ENCODE measurements around the gene CEACAM19. TPM values are rescaled to one million over a fixed set of nuclear protein-coding genes. Genes with fewer than 3 reads are reported as not detected.

CEACAM19 gene, protein sequence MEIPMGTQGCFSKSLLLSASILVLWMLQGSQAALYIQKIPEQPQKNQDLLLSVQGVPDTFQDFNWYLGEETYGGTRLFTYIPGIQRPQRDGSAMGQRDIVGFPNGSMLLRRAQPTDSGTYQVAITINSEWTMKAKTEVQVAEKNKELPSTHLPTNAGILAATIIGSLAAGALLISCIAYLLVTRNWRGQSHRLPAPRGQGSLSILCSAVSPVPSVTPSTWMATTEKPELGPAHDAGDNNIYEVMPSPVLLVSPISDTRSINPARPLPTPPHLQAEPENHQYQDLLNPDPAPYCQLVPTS
- total RNA-seq (2021; fragmentation: NEBNext Ultra II Directional; extraction: Animal tissue kit (Norgen Biotek cat#: 25700)) (2.7 and 3.1 TPM in 2 replicates), polyA plus RNA-seq (2011; rRNA removed) (3.4 and 4.0 TPM in 2 replicates), polyA minus RNA-seq (2011; rRNA and poly(A)+ RNA removed) (1.5 and 4.7 TPM in 2 replicates)
- polyA plus RNA-seq (2011; cell fraction: cytosol; rRNA removed): 2.4 TPM
- polyA plus RNA-seq (2011; cell fraction: nucleus; rRNA removed): 10.2 TPM
- polyA plus RNA-seq (2012, experiment 1 of 2): 2.8 to 5.3 TPM (median 3.6 TPM) in 4 replicates
- 1.6 TPM for polyA plus RNA-seq (2012, experiment 2 of 2)
- 1.9 TPM for polyA plus RNA-seq (2013, experiment 1 of 2)
- 1.6 TPM for polyA plus RNA-seq (2013, experiment 2 of 2)
- 2.1 TPM for polyA minus RNA-seq (2011; cell fraction: cytosol; rRNA and poly(A)+ RNA removed)
- polyA minus RNA-seq (2011; cell fraction: nucleus; rRNA and poly(A)+ RNA removed): 3.5 TPM
- long read RNA-seq, experiment 1, partial matches to known transcripts: 2 of 2 reads
- long read RNA-seq, experiment 1, other reads (novel, unspliced or antisense): 0 of 2 reads
- long read RNA-seq, experiment 2: 0 reads

DNA sequence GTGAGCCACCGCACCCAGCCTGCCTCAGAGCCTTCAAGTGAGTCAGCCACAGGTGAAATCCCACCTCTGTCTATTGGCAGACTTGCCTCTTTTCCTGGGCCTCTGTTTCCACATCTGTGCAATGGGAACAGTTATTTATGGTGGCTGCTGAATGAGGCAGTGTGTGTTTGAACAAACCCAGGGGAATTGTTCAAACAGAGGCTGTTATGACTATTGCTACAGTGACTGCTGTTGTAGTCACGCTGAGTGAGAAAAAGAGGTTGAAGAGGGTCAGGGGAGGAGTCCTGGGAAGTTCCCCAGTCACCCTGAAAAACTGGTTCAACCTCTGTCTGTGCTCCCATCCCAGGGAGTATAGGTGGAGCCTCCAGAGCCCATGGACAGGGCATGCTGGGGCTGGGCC lies at the start of gene CEACAM19:
TSS of gene CEACAM19 (plus strand) at position 83 of the 400 bp plus-strand sequence. CDS start 450 bp downstream, outside the sequence.
- H4K5ac ChIP-seq (ENCODE audit: insufficient read length, low read depth, low read length): no peak within 1 kb of the TSS
- H3K23me2 ChIP-seq (ENCODE audit: low read depth, low read length): no peaks in the 10 kb centered on the region
- TF ChIP-seq JUN (IDR thresholded peaks at IDR 0.05; ENCODE audit: low read depth, low read length) (no peak), RXRA (IDR thresholded peaks at IDR 0.05; ENCODE audit: insufficient read depth, low read depth, low read length) (no peak), PHF8 (conservative IDR thresholded peaks at IDR 0.05; ENCODE audit: low read depth, low read length) (no peak), GABPA (IDR thresholded peaks at IDR 0.05; ENCODE audit: borderline replicate concordance, insufficient read depth, low read length) (no peak), RBBP5 (IDR thresholded peaks at IDR 0.05; ENCODE audit: borderline replicate concordance, low read depth, low read length) (no peak), SP2 (IDR thresholded peaks at IDR 0.05; ENCODE audit: low read length) (no peak), EZH2 (IDR thresholded peaks at IDR 0.05; ENCODE audit: low read depth, low read length, severe bottlenecking) (no peak), ZNF274 (IDR thresholded peaks at IDR 0.05; ENCODE audit: borderline replicate concordance, extremely low read depth, low read length) (no peak), POU5F1 (IDR thresholded peaks at IDR 0.05; ENCODE audit: low read depth, low read length) (no peak)
- TF ChIP-seq, protein P1, sequence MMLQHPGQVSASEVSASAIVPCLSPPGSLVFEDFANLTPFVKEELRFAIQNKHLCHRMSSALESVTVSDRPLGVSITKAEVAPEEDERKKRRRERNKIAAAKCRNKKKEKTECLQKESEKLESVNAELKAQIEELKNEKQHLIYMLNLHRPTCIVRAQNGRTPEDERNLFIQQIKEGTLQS (IDR thresholded peaks at IDR 0.05; ENCODE audit: insufficient read depth, low read depth, low read length): no peak
- H2AFZ ChIP-seq (ENCODE audit: low read length): no peak within 1 kb of the TSS
- H2BK5ac ChIP-seq (ENCODE audit: low read depth, low read length): no peak within 1 kb of the TSS
- FAIRE-seq (no peak), DNase-seq (ENCODE audit: low read depth in 1 of 2, low spot score in 2 of 2) (no peak)
- H2BK20ac ChIP-seq (ENCODE audit: low read length): no peak within 1 kb of the TSS
- no peak within 1 kb of the TSS for H2BK12ac ChIP-seq (ENCODE audit: low read depth, low read length)
- no peak within 1 kb of the TSS; the same call in 1 of the 2 replicates for H4K8ac ChIP-seq (ENCODE audit: extremely low read depth, insufficient read depth, low read length)
- H3K4me1 ChIP-seq (replicated peaks in 1 of 4; ENCODE audit: control insufficient read depth in 3 of 4, insufficient read depth in 4 of 4, low read length in 3 of 4): no peaks in the 10 kb centered on the region; a peak in 1 of 7 replicates
- no peak within 1 kb of the TSS for H3K56ac ChIP-seq (replicated peaks; ENCODE audit: insufficient read length, low read depth, low read length)
- H3K4me3 ChIP-seq (ENCODE audit: extremely low read depth in 1 of 4, insufficient read depth in 2 of 4, low read depth in 3 of 4, low read length in 4 of 4): no peak within 1 kb of the TSS
- no peak within 1 kb of the TSS for H3K27ac ChIP-seq (ENCODE audit: low read depth, low read length)
- H3K18ac ChIP-seq (ENCODE audit: extremely low read depth, low read length): no peak within 1 kb of the TSS; the same call in 1 of the 2 replicates
- ChIA-PET CTCF (ENCODE audit: partially characterized antibody) (interaction anchor here (0.6 to 2.0 kb wide), 5 partner anchors 8 to 101 kb away, joined by 3 to 6 read pairs (median 4); no protein-coding TSS in a partner anchor), POLR2A (ENCODE audit: partially characterized antibody) (no interaction called here)
- H3K79me2 ChIP-seq (ENCODE audit: control insufficient read depth in 1 of 2, insufficient read depth in 2 of 2, low read length in 2 of 2): no peaks in the 10 kb centered on the region
- H3K27me3 ChIP-seq (replicated peaks in 1 of 4; ENCODE audit: control insufficient read depth in 3 of 4, extremely low read depth in 1 of 4, insufficient read depth in 3 of 4, low read length in 3 of 4): no peaks in the 10 kb centered on the region
- H3K23ac ChIP-seq (ENCODE audit: insufficient read length): no peak within 1 kb of the TSS
- no peaks in the 10 kb centered on the region for H4K20me1 ChIP-seq (replicated peaks in 1 of 2; ENCODE audit: control insufficient read depth in 1 of 2, insufficient read depth in 2 of 2, low read length in 2 of 2)
- H2BK15ac ChIP-seq (ENCODE audit: low read length): no peak within 1 kb of the TSS
- no peak within 1 kb of the TSS for H3K4me2 ChIP-seq (ENCODE audit: insufficient read depth in 1 of 2, low read depth in 2 of 2, low read length in 2 of 2)
- H3K14ac ChIP-seq (ENCODE audit: insufficient read length): no peak within 1 kb of the TSS
- WGBS, 2 experiments (ENCODE audit: extremely low coverage in 1 of 2, insufficient coverage in 1 of 2, insufficient read length in 1 of 2, insufficient replicate concordance in 2 of 2, low coverage in 1 of 2, low lambda C conversion rate in 2 of 2, missing lambda C conversion rate in 1 of 2): 87% methylated on average over 2 of the region's 2 CpGs; no CpG with 5 or more reads in 1 of the 2 experiments
- H3K36me3 ChIP-seq (ENCODE audit: control insufficient read depth in 2 of 4, insufficient read depth in 4 of 4, low read length in 3 of 4): no peaks in the 10 kb centered on the region
- no peaks in the 10 kb centered on the region for H3K79me1 ChIP-seq (ENCODE audit: low read depth, low read length)
- no peaks in the 10 kb centered on the region for H3K9me3 ChIP-seq (ENCODE audit: insufficient read depth in 2 of 2, low read depth in 1 of 2, low read length in 1 of 2)
- H2BK120ac ChIP-seq (replicated peaks; ENCODE audit: low read depth, low read length): no peak within 1 kb of the TSS
- H2AK5ac ChIP-seq (ENCODE audit: low read depth, low read length): no peak within 1 kb of the TSS
- no peak within 1 kb of the TSS for H3K4ac ChIP-seq (replicated peaks; ENCODE audit: insufficient read length, low read depth, low read length)
- H4K91ac ChIP-seq (replicated peaks; ENCODE audit: insufficient read length, low read length): no peak within 1 kb of the TSS
- no peak within 1 kb of the TSS for H3K9ac ChIP-seq (replicated peaks in 1 of 4; ENCODE audit: extremely low read depth in 1 of 4, low read depth in 3 of 4, low read length in 3 of 4)
